ENCODE data around the gene THSD4.
"Not testable (repeated sequence)": the region's sequence is repeated elsewhere in the genome, so short reads cannot be mapped to it uniquely, and the experiment has no call there.

The THSD4 gene

DNA sequence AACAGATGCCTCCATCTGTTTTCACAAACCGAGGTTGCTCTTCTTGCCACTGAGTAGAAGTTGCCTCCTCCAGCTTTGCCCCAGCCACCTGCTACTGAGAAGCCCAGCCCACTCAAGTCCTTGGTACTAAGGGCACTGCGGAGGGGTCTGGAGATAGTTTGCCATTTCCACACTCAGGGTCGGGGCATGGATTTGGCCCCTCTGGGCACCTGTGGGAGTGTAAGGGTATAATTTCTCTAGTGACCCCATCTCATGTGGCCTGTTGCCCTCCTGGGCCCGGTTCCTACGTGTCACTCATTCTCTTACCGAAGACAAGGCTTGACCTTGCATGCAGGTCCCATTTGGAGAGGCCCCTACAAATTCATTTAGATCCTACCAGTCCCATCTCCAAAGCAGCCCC, 79.0 kb downstream of the THSD4 start:
- DNase-seq: no peak

DNA sequence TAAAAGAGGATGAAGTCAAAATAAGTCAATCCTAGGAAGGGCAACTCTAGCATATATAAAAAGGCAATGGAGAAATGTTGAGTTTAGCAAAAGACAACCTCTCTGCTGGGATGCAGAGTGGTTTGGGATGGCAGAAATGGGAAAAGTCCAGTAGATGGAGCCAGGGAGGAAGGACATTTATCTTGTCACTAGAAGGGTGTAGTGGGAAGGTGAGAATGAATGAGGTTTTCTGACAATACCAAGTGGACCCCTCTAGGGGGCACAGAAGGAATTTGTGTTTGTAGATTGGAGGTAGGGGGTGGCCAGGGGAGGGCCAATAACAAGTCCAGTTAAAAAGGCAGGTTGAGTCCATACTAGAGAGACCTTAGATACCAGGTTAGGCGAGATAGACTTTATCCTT, 80.0 kb downstream of the THSD4 start:
- no peak for DNase-seq

DNA sequence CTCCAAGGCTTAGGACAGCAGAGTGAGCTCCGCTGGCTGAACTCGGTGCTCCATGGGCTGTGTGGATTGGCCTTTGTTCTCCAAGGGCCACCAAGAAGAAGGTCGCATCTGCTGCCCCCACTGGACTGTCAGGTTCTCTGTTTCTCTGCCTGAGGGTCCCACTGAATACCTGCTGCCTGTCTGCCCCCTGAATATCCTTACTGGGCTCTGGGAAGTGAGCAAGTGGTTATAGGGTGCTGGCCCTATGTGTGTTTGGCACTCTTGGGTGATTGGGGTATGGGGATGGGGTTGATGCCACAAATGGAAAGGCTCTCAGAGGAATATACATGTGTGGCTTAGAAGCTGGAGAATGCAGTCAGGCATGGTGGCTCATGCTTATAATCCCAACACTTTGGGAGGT, 82.3 kb downstream of the THSD4 start:
- no peak for DNase-seq

DNA sequence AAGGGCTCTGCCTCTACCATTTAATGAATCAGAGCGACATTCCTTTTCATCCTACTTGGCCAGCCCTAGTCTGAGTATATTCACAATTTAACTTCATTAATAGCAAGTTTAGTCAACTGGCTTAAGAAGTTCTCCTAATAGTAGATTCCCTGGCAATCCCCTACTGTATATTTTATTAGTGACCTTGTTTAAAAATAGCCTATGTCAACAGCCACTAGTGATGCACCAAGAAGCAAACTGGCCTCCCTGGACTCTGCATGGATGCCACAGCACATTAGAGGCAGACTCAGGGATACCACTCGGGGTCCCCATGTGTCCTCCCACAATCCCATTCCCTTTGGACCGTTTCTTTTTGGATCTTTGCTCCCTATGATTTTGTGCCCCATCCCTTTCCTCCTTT, 83.6 kb downstream of the THSD4 start:
- DNase-seq: no peak

DNA sequence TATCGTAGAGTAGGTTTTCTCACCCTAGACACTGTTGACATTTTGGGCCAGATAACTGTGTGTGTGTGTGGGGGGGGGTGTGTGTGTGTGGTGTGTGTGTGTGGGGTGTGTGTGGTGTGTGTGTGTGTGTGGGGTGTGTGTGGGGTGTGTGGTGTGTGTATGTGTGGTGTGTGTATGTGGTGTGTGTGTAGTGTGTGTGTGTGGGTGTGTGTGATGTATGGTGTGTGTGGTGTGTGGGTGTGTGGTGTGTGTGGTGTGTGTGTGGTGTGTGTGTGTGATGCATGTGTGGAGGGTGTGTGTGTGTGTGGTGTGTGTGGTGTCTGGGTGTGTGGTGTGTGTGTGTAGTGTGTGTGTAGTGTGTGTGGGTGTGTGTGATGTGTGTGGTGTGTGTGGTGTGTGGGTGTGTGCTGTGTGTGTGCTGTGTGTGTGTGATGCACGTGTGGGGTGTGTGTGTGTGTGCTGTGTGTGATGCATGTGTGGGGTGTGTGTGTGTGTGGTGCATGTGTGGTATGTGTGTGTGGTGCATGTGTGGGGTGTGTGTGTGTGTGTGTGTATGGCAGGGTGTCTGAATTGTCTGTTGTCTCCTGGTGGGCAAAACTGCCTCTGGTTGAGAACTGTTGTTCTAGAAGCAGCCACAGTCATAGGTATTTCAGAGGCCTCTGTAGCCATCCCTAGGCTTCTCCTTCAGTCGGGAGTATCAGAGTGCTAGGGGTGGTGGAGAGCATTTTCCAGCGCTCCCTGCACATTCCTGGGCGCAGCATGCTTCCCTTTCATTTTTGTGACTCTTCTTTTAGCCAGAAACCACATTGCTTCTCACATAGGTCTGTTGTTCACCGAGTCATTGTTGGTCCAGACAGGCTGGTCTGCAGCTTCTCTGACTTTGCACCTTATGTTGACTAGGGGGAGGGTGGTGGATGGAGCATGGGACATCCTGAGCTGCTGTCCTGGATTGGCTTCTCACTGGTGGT, 84.4 kb downstream of the THSD4 start:
- DNase-seq: no peak

DNA sequence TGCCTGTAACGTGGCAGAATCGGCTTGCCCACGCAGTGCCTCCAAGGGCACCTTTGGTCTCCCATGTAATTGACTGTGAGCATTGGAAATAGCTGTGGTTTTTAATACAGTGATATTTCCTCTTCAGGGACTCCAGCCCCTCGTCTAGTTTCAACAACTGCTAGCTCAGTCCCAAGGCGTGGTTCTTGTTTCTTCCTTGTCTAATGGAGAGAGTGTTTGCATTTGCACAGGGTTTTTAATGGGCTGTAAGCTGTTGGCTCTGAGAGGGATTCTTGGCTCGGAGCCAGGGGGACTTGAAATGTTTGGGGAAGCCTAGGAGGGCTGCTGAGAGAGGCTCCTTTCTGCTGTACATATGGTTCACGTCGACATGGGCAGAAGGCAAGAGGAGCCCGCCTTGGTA, 86.2 kb downstream of the THSD4 start:
- no peak for DNase-seq

DNA sequence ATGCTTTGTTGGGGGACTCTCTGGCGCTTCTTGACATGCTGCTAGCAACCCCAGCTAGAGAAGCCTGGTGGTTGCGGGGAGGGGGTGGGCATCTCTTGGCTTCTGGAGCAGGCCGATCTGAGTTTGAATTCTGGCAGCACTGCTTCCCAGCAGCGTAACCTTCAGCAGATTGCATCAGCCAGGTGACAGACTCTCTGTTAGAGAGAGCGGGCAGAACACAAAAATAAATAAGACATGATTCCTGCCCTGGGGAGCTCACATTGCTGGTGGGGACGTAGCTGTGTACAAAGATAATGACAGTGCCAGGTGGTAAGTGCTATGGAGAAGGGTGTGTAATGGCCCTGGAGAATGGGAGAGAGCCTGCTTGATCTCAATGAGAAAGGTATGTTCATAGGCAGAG, 87.4 kb downstream of the THSD4 start:
- DNase-seq: no peak

DNA sequence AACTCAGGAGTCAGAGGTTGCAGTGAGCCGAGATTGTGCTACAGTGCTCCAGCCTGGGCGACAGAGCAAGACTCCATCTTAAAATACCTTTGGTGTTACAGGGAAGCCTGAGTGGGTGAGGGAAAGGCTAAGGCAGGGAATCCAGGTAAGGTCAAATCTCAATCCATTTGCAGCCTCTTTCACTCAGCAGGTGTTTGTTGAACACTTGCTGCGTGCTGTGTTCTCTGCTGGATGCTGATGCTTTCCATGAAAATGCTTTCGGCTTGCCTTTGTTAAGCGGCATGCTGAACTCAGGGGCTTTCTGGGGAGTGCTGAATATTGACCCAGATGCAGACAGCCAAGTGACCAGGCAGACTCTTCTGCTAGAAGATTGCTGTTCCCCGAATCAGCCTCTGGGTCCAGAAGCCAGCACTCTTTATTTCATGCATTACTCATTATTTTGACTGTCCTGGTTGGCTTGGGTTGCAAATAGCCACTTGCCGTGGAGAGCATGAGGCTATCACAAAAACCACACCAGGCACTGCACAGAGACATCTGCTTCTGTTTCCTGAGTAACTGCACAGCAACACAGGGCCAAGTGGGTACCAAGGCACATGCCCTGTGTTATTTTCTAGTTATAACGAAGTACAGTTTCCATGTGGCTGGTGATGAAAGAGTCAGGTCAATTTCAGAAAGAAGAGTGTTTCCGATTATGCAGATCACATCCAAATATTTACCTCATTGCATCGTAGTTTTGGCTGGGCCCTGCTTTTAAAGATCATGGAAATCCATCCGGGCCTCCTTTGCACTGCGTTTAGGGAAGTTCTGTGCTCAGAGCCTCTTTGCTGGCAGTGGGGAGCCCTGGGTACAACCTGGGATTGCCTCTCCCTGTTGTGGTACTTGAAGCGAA, 88.6 kb downstream of the THSD4 start:
- no peak for DNase-seq

DNA sequence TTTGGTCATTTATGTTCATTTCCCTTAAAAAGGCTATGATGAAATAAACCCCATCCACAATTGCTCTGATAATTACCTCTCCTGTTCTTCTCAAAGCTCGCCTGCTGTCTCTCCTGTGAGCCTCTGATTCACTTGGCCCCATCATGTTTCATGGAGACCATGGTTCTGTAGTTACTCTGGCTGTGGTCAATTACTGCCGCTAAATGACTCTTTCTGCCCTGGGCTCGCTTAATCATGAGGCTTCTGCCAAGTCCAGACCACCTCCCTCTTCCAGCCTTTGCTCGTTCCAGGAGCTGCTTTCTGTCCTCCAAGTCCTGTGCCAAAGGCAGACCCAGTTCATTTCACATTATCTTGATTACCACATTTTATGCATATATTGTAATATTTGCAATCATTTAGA, 91.9 kb downstream of the THSD4 start:
- no peak for DNase-seq

DNA sequence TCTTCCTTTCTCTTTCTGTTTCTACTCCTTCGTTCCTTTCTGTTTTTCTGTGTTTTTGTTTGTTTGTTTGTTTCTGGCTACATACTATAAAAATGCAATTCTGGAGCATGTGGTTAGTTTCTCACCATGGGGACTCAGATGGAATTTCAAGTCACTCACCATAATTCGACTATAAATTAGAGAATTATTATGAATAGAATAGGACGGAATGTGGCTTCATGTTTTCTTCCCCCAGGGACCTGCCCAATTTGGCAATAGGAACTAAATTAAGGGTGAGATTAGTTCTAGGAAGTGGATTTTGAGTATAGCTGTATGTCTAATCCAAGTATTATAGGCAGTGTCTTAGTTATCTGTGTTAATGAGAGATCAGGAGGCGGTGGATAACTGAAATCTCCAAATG, 96.9 kb downstream of the THSD4 start:
- DNase-seq: no peak

DNA sequence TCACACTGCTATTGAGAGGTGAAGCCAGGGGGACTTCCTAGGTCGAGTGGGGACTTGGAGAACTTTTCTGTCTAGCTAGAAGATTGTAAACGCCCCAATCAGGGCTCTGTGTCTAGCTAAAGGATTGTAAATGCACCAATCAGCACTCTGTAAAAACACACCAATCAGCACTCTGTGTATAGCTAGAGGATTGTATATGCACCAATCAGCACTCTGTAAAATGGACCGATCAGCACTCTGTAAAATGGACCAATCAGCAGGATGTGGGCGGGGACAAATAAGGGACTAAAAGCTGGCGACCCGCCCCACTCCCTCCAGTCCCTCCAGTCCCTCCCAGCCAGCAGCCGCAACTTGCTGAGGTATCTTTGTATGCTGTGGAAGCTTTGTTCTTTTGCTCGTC, 98.7 kb downstream of the THSD4 start:
- DNase-seq: not testable (repeated sequence)

DNA sequence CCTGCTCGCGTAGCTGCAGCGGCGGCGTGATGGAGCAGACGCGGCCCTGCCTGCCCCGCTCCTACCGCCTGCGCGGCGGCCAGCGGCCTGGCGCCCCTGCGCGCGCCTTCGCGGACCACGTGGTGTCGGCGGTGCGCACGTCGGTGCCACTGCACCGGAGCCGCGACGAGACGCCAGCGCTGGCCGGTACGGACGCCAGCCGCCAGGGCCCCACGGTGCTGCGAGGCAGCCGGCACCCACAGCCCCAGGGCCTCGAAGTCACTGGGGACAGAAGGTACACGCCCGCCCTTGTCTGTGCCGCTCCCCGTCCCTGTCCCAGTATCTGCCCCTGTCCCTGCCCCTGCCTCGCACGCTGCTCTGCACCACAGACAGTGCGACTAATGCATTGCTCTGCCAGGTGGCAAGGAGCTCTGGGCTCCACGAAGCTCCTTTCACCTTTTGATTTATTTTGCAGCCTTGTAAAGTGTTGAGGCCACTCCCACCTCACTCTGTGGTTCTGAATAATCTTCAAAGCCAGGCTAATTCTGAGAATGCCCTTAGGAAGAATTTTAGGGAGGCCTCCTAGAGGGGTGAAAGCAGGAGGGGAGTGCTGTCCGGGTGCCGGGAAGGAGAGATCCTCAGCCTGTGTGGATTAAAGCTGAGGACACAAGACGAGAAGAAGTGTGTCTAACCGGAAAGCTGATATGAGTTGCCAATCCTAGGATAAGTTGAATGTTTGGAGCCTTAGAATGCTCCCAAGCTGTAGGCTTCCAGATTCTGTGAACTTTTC, 100.0 kb downstream of the THSD4 start:
- DNase-seq: no peak

DNA sequence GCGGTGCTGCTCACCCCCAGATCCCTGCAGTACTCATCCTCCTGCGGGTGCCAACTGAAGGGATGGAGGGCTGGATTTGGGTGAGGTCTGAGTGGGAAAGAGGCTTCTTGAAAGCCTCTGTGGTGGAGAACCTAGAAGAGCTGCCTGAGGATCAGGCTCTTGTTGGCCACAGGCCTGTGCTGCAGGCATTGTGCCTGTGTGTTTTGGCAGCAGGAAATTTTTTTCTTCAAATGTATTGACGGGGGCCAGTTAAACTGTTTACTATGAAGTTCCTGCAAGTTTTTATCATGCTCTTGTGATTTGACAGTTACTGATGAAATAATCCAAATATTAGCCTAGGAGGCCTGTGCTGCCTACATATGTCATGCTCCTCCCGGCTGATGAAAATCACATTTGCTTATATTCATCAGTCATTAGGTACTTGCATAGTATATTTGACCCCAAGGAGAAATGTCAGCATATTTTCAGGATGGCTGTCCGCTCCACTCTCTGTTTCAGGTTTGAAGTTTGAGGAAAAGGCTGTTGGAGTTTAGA, 103.1 kb downstream of the THSD4 start:
- no peak for DNase-seq

DNA sequence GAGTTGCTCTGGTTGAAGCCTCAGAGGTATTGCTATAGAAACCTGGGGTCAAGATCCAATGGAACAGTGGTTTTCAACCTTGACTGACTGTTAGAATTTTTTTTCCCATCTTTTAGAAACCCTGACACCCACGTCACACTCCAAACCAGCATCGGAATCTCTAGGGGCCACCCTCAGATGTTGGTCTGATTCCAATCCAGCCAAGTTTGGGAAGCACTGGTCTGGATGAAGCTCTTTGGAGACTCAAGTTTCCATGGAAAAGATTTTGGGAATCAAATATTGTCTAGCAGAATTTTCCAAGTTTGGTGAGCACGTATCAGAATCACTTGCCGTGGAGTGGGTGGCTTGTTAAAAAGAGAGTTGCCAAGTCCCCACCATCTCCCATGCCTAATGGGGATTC, 103.8 kb downstream of the THSD4 start:
- DNase-seq: no peak

DNA sequence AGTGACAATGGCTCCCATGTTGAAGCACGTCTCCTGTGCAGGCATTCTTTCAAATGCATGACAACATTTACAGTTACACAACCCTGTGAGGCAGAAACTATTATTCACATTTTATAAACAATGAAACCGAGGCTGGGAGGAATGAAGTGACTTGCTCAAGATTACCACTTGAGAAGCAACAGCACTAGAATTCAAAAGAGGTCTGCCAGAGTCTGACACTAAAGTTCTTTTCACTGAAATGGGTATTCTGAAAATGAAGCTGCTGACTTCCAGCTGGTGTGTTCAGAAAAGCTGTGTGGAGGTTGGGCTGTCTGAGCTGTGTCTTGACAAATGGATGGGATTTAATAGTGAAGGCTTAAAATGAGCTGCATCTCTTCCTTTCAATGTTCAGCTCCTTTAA, 104.4 kb downstream of the THSD4 start:
- DNase-seq: no peak

DNA sequence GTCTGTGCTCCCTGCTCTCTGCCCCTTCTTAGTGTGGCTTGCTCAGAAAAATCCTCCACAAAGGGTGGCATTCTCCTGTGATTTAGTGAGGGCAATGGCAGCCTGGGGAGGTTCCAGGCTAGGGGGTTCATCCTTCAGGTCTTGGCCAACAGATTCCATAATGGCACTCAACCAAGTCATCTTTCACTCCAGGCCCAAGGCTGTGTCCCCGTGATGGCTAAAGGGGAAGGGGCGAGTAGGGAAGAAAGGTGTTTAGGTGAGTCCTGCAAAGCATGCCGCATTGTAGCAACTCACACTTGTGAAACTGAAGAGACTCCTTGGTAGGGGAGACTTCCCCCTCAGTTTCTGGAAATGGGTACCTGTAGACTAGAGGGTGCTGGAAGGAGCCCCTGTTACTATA, 105.6 kb downstream of the THSD4 start:
- DNase-seq: no peak

DNA sequence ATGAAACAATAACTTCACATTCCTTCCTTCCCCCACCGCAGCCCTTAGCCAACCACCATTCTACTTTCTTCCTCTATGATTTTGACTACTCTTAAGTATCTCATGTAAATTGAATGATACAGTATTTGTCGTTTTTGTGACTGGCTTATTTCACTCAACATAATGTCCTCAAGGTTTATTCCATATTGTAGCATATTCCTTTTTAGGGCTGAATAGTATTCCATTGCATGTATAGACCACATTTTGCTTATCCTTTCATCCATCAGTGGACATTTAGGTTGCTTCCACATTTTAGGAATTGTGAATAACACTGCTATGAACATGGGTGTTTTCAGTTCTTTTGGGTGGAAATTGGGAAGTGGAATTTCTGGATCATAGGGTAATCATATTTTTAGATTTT, 106.1 kb downstream of the THSD4 start:
- no peak for DNase-seq

DNA sequence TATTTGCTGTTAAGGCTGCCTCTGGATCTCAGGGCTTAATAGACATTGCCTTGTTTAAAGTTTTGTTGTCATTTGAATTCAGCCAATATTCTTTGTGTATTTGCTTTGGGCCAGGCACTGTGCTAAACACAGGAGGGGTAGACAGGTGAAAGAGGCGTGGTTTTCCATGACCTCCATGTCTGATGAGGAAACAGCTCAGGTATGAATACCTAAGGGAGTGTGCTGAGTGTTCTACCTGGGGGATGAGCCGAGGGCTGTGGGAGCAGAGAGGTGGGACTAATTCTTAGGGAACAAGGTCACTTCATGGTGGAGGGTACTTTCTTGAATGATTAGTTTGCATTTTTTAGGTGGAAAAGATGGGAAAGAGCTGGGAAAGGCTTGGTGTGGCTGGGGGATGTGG, 108.2 kb downstream of the THSD4 start:
- DNase-seq: no peak

DNA sequence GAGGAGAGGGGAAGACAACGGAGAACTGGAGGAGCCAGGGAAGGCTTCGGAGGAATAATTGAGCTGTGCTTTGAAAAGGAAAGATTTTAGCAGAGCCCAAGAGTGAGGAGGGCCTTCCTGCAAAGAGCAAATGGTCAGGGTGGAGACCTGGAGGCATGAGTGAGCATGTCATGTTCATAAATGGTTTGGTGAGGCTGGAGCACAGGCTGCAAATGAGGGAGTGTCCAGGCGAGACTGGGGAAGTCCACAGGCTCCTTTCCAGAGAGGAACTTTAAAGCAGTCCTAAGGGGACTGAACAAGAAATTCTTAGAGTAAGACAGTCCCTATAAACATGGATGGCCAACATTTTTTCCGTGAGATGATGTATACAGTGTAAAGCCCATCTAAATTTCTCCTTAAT, 108.8 kb downstream of the THSD4 start:
- DNase-seq: no peak

DNA sequence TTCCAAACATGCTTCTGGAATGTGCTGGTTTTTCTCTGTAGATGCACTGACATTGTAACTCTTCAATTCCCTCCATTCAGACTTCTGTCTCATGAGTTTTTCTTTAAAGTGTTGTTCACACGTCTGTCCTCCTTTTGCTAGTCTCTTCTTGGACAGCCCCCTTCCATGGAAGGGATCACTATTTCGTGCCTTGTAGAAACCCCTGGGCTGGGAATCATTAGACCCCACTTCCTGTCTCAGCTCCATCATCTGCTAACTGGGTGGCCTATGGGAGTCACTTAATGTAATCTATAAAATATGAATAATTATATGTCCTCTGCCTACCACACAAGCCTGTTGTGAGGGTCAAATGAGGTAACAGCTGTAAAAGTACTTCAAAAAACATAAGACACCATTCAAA, 110.6 kb downstream of the THSD4 start:
- no peak for DNase-seq

DNA sequence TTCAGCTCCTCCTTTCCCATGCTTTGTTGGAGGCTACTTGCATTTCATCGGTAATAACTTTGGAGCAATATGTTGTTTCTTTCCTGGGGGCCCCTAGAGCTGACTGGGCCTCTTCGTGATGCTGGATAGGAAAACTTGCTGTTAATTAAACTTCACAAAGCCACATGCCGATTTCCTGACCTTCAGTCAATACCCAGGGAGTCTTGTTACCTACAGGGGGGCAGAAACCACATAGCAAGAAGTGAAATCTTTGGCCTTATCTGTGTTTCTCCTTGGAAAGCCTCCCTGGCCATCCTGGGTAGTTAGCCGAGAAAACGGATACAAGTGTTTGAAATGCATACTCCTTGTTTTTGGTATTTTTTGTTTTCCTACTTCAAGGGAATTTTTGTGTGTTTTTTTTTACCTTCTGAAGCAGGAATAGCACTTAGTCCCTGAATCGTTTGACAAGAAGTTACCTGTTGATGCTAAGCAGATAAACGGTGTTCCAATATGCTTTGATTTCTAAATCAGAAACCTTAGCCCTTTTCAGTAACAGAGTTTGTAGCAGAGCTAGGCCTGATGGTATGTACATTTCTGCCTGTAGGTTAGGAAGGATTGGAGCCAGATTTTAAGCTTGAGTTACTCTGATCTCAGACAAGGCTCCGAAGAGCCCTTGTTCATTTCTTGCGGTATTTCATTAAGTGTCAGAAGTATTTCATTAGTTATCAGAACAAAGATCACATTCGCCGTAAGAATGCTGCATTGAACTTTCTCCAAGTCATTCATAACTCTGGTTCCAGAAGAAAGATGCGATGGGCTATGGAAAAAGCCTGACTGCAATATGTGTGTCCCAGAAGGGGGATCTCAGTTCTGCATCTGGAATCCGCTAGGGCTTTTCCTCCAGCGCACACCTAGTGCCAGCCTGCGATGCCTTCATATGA, 111.5 kb downstream of the THSD4 start:
- no peak for DNase-seq

DNA sequence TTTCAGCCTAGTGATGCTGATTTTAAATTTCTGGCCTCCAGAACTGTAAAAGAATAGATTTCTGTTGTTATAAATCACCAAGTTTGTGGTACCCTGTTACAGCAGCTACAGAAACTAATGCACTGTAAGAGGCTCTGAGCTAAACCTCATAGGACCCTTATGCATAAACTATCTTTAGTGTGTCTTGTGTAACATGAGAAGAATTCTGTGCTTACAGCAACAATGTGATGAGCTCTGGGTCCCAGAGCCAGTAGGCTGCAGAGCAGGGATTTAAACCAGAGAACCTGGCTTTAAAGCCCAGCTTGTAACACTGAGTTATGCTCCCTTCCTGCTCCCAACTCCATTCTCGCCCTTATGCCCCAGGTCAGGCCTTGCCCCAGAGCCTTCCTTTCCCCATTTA, 113.1 kb downstream of the THSD4 start:
- no peak for DNase-seq
